Neuronal stem cell (in vitro differentiated cells): Measurements from ENCODE around the gene GLIS1.
A peak's percentile ranks its signal among the peaks of the same experiment; 100 is the strongest.

Experiments used
- DNase-seq: peaks from one replicate; pipeline ENCODE4 v3.0.0-alpha.2; 2013; ENCODE audit warnings: low spot score
- H2AFZ ChIP-seq: one replicate; pipeline ENCODE4 v1.6.1; 2013; ENCODE audit warnings: mild to moderate bottlenecking, low read length, inconsistent platforms
- H2AK5ac ChIP-seq: 2 replicates; pipeline ENCODE4 v1.6.1; 2013; ENCODE audit warnings: low read depth, mild to moderate bottlenecking, inconsistent platforms, low read length, moderate library complexity, mixed read lengths
- H2BK120ac ChIP-seq: 2 replicates; pipeline ENCODE4 v1.6.1; 2013; ENCODE audit warnings: low read depth, mild to moderate bottlenecking, inconsistent platforms, low read length, moderate library complexity, mixed read lengths
- H2BK12ac ChIP-seq: one replicate; pipeline ENCODE4 v1.6.1; 2013; ENCODE audit warnings: low read length, inconsistent platforms
- H2BK15ac ChIP-seq: 2 replicates; pipeline ENCODE4 v1.6.1; 2013; ENCODE audit warnings: mild to moderate bottlenecking, low read length, inconsistent platforms, mixed read lengths
- H2BK5ac ChIP-seq: one replicate; pipeline ENCODE4 v1.6.1; 2013; ENCODE audit warnings: inconsistent platforms, mild to moderate bottlenecking, low read length, moderate library complexity
- H3K14ac ChIP-seq: one replicate; pipeline ENCODE4 v1.6.1; 2013; ENCODE audit warnings: low read length, inconsistent platforms
- H3K18ac ChIP-seq: 2 replicates; pipeline ENCODE4 v1.6.1; 2013; ENCODE audit warnings: low read length, inconsistent platforms
- H3K23ac ChIP-seq: 2 replicates; pipeline ENCODE4 v1.6.1; 2013; ENCODE audit warnings: low read depth, mild to moderate bottlenecking, mixed read lengths, low read length, inconsistent platforms; ENCODE audit not compliant: poor library complexity
- H3K27ac ChIP-seq: replicated peaks from 3 replicates; pipeline ENCODE4 v1.5.1; 2013; ENCODE audit warnings: low read length, inconsistent platforms
- H3K27me3 ChIP-seq, 3 experiments: 2 replicates each; pipeline ENCODE4 v1.6.1; 2013; ENCODE audit warnings: low read length in 3 of 3, mild to moderate bottlenecking in 2 of 3, inconsistent platforms in 1 of 3, low read depth in 1 of 3, mixed read lengths in 1 of 3, moderate library complexity in 1 of 3; ENCODE audit not compliant: control insufficient read depth in 3 of 3, insufficient read depth in 3 of 3
- H3K36me3 ChIP-seq, 2 donors: replicated peaks in 1 of 2; 2 replicates each; pipeline ENCODE4 v1.6.1; 2013; ENCODE audit warnings: low read length in 2 of 2; ENCODE audit not compliant: control insufficient read depth in 2 of 2, insufficient read depth in 2 of 2
- H3K4ac ChIP-seq: 2 replicates; pipeline ENCODE4 v1.6.1; 2013; ENCODE audit warnings: inconsistent platforms, mild to moderate bottlenecking, low read length, moderate library complexity
- H3K4me1 ChIP-seq, 2 donors: 1 replicate in 1 of 2; 2 replicates in 1 of 2; pipeline ENCODE4 v1.6.1; 2013; ENCODE audit warnings: low read length in 2 of 2, low read depth in 1 of 2; ENCODE audit not compliant: control insufficient read depth in 2 of 2, insufficient read depth in 1 of 2
- H3K4me2 ChIP-seq: one replicate; pipeline ENCODE4 v1.6.1; 2013; ENCODE audit warnings: mild to moderate bottlenecking, low read length, inconsistent platforms; ENCODE audit not compliant: insufficient read depth, poor library complexity, severe bottlenecking
- H3K4me3 ChIP-seq, 2 donors: 2 replicates each; pipeline ENCODE4 v1.5.1; 2013; ENCODE audit warnings: low read length in 2 of 2, mild to moderate bottlenecking in 2 of 2, inconsistent platforms in 1 of 2, moderate library complexity in 1 of 2
- H3K79me1 ChIP-seq: one replicate; pipeline ENCODE4 v1.6.1; 2013; ENCODE audit warnings: low read depth, mild to moderate bottlenecking, inconsistent platforms, low read length, moderate library complexity
- H3K9ac ChIP-seq: one replicate; pipeline ENCODE4 v1.6.1; 2013; ENCODE audit warnings: mild to moderate bottlenecking, low read depth, low read length, inconsistent platforms; ENCODE audit not compliant: poor library complexity
- H3K9me3 ChIP-seq, 2 donors: replicated peaks in 1 of 2; 2 replicates each; pipeline versions ENCODE3 to v1.6.1; 2013; ENCODE audit warnings: low read length in 2 of 2, mild to moderate bottlenecking in 2 of 2, inconsistent platforms in 1 of 2, low read depth in 1 of 2, mixed read lengths in 1 of 2, moderate library complexity in 1 of 2; ENCODE audit not compliant: control insufficient read depth in 2 of 2, insufficient read depth in 1 of 2
- H4K8ac ChIP-seq: one replicate; pipeline ENCODE4 v1.6.1; 2013; ENCODE audit warnings: low read depth, mild to moderate bottlenecking, inconsistent platforms, low read length, moderate library complexity
- H4K91ac ChIP-seq: one replicate; pipeline ENCODE4 v1.6.1; 2013; ENCODE audit warnings: low read length, low read depth, mild to moderate bottlenecking, inconsistent platforms; ENCODE audit not compliant: poor library complexity
- WGBS, 2 donors: extraction: QIAGEN DNeasy Blood & Tissue Kit; methylation state at CpG; one replicate each; pipeline ENCODE4 v1.1.7; 2013; ENCODE audit warnings: missing lambda C conversion rate in 2 of 2, mixed read lengths in 1 of 2; ENCODE audit not compliant: insufficient read length in 2 of 2, insufficient replicate concordance in 1 of 2; ENCODE audit errors: extremely low coverage in 2 of 2; 5-methylcytosine and 5-hydroxymethylcytosine counted together

Gene GLIS1

DNA sequence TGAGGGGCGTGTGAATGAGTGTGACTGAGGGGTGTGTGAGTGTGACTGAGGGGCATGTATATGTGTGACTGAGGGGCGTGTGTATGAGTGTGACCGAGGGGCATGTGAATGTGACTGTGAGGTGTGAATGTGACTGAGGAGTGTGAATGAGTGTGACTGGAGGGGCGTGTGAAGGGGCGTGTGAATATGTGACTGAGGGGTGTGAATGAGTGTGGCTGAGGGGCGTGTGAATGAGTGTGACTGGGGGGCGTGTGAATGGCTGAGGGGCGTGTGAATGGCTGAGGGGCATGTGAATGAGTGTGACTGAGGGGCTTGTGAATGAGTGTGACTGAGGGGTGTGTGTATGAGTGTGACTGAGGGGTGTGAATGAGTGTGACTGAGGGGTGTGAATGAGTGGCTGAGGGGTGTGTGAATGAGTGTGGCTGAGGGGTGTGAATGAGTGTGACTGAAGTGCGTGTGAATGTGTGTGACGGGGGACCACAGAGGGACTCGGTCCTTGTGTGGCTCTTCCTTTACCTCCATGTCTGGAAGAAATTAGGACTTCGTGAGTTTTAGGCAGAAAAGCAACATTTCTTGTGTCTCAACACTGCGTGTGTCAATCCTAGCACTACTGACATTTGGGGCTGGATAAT, 105.8 kb downstream of the GLIS1 start:
- H3K4ac ChIP-seq = no peak overlapping the region
- no peak overlapping the region for H3K27ac ChIP-seq
- no peak overlapping the region for H2BK120ac ChIP-seq
- no peak overlapping the region for H3K23ac ChIP-seq
- H3K79me1 ChIP-seq = no peaks in the 10 kb centered on the region
- H3K4me3 ChIP-seq = no peak overlapping the region
- H3K9me3 ChIP-seq = no peaks in the 10 kb centered on the region
- no peaks in the 10 kb centered on the region for H3K36me3 ChIP-seq
- H3K4me1 ChIP-seq = peaks cover 2 to 5% of the 10 kb centered on the region in 2 donors
- H3K27me3 ChIP-seq = peaks cover 0 to 18% (median 0%) of the 10 kb centered on the region in 3 experiments
- H2AK5ac ChIP-seq = no peak overlapping the region
- H2BK5ac ChIP-seq = no peak overlapping the region
- H2BK15ac ChIP-seq = no peak overlapping the region
- no peak overlapping the region for H2AFZ ChIP-seq
- H4K8ac ChIP-seq = no peak overlapping the region
- WGBS, 2 donors = no CpG with 5 or more reads among the region's 13 CpGs
- no peak overlapping the region for H3K4me2 ChIP-seq
- H3K18ac ChIP-seq = no peak overlapping the region
- H2BK12ac ChIP-seq = no peak overlapping the region
- no peak overlapping the region for H4K91ac ChIP-seq
- H3K14ac ChIP-seq = peak overlapping the region; percentile 17
- no peak for DNase-seq
- H3K9ac ChIP-seq = no peak overlapping the region

GRCh38 chr1:53631622-53632310, 107.2 kb downstream of the GLIS1 start:
- no peak for DNase-seq

GRCh38 chr1:53629101-53629691, 109.8 kb downstream of the GLIS1 start:
- Histone ChIP-seq H4K8ac (no peak overlapping the region), H3K14ac (no peak overlapping the region), H3K18ac (no peak overlapping the region), H3K4me3 (no peak overlapping the region), H2AK5ac (no peak overlapping the region), H3K4me1 (no peaks in the 10 kb centered on the region), H2BK15ac (no peak overlapping the region), H2BK12ac (no peak overlapping the region), H2BK120ac (no peak overlapping the region), H3K9me3 (no peaks in the 10 kb centered on the region), H4K91ac (no peak overlapping the region), H3K36me3 (no peaks in the 10 kb centered on the region), H3K23ac (no peak overlapping the region), H3K79me1 (no peaks in the 10 kb centered on the region), H3K27me3 (peaks cover 0 to 5% (median 0%) of the 10 kb centered on the region in 3 experiments), H2AFZ (no peak overlapping the region), H3K27ac (no peak overlapping the region), H2BK5ac (no peak overlapping the region), H3K9ac (no peak overlapping the region), H3K4me2 (no peak overlapping the region), H3K4ac (no peak overlapping the region)
- no CpG with 5 or more reads among the region's 7 CpGs for WGBS, 2 donors
- no peak for DNase-seq

More at GRCh38 chr1:53631622-53632310, 107.2 kb downstream of the GLIS1 start:
- H3K27ac ChIP-seq = no peak overlapping the region
- H2BK12ac ChIP-seq = no peak overlapping the region
- H3K18ac ChIP-seq = no peak overlapping the region
- no peak overlapping the region for H4K8ac ChIP-seq
- no peak overlapping the region for H2AK5ac ChIP-seq
- H4K91ac ChIP-seq = no peak overlapping the region
- 100% methylated on average over 1 to 3 of the region's 6 CpGs for WGBS, 2 donors
- H2BK15ac ChIP-seq = no peak overlapping the region
- H3K79me1 ChIP-seq = no peaks in the 10 kb centered on the region
- H2AFZ ChIP-seq = no peak overlapping the region
- no peak overlapping the region for H3K4me3 ChIP-seq
- H3K36me3 ChIP-seq = no peaks in the 10 kb centered on the region
- H3K23ac ChIP-seq = no peak overlapping the region
- H2BK5ac ChIP-seq = no peak overlapping the region
- H2BK120ac ChIP-seq = no peak overlapping the region
- H3K9me3 ChIP-seq = no peaks in the 10 kb centered on the region
- no peak overlapping the region for H3K4ac ChIP-seq
- H3K14ac ChIP-seq = peak overlapping the region; percentile 38
- H3K4me1 ChIP-seq = peaks cover 2 to 5% of the 10 kb centered on the region in 2 donors
- no peak overlapping the region for H3K4me2 ChIP-seq
- no peak overlapping the region for H3K9ac ChIP-seq
- peaks cover 0 to 9% (median 0%) of the 10 kb centered on the region in 3 experiments for H3K27me3 ChIP-seq

- H3K36me3 ChIP-seq = no peaks in the 10 kb centered on the region
- H3K23ac ChIP-seq = no peak overlapping the region
- H2AFZ ChIP-seq = no peak overlapping the region
- H3K9ac ChIP-seq = no peak overlapping the region
- DNase-seq = no peak
- H2BK5ac ChIP-seq = no peak overlapping the region
- no peak overlapping the region for H2AK5ac ChIP-seq
- no peak overlapping the region for H2BK120ac ChIP-seq
- WGBS, 2 donors = no CpG with 5 or more reads among the region's 14 CpGs
- H3K79me1 ChIP-seq = no peaks in the 10 kb centered on the region
- no peak overlapping the region for H3K27ac ChIP-seq
- no peak overlapping the region for H3K14ac ChIP-seq
- H3K4ac ChIP-seq = no peak overlapping the region
- no peaks in the 10 kb centered on the region for H3K9me3 ChIP-seq
- H2BK12ac ChIP-seq = no peak overlapping the region
- no peak overlapping the region for H3K18ac ChIP-seq
- no peak overlapping the region for H3K4me2 ChIP-seq
- H3K4me1 ChIP-seq = no peaks in the 10 kb centered on the region
- H4K8ac ChIP-seq = no peak overlapping the region
- no peak overlapping the region for H3K4me3 ChIP-seq
- H2BK15ac ChIP-seq = no peak overlapping the region
- no peak overlapping the region for H4K91ac ChIP-seq
- H3K27me3 ChIP-seq = peaks cover 0 to 5% (median 0%) of the 10 kb centered on the region in 3 experiments
Observed at GRCh38 chr1:53628286-53628955, 110.5 kb downstream of the GLIS1 start.
